ENCODE data around the gene EPHB3. TPM values are rescaled to one million over a fixed set of nuclear protein-coding genes. Genes with fewer than 3 reads are reported as not detected.

EPHB3 gene
- not detected in 2 replicates for total RNA-seq (2013; cell fraction: nucleolus; rRNA removed)
- total RNA-seq (2014; rRNA removed) (not detected in 2 replicates), total RNA-seq (2014; rRNA removed; fragmentation: Illumina TruSeq; extraction: Trizol) (not detected in 2 replicates), total RNA-seq (2021) (0.13 TPM in 1 of 2 replicates, not detected in the other), polyA plus RNA-seq (2011; rRNA removed) (not detected in 2 replicates), polyA plus RNA-seq (2014; fragmentation: Illumina TruSeq; extraction: Trizol) (not detected in 2 replicates), polyA plus RNA-seq (2014; fragmentation: Nextera tagmentation; extraction: Ambion mirVana) (not detected), polyA plus RNA-seq (2014; rRNA removed) (not detected in 2 replicates), polyA plus RNA-seq (2016; fragmentation: Nextera tagmentation; extraction: Ambion mirVana) (under 1 TPM in 1 of 2 experiments, not detected in 1; 0.09 TPM), polyA minus RNA-seq (2011; rRNA and poly(A)+ RNA removed) (not detected in 2 replicates), Bru-seq, nascent RNA (percentile 10 among the genes with signal in this experiment), BruChase-seq, experiment 1, labeled RNA remaining after a 6-hour chase (percentile 5 among the genes with signal in this experiment), BruChase-seq, experiment 2, labeled RNA remaining after a 2-hour chase (percentile 16 among the genes with signal in this experiment)
- not detected for polyA plus RNA-seq (2011; ENCODE audit: low read depth)
- polyA plus RNA-seq (2011; cell fraction: cytosol; rRNA removed), result 0.01 TPM in 1 of 2 replicates, not detected in the other
- polyA plus RNA-seq (2011; cell fraction: nucleus; rRNA removed), result 0.03 and 0.15 TPM in 2 replicates
- 0.03 and 0.14 TPM in 2 replicates for polyA plus RNA-seq (2012)
- not detected in 2 replicates for polyA minus RNA-seq (2011; cell fraction: cytosol; rRNA and poly(A)+ RNA removed)
- not detected in 2 replicates for polyA minus RNA-seq (2011; cell fraction: nucleus; rRNA and poly(A)+ RNA removed)
- long read RNA-seq, experiment 1, partial matches to known transcripts, result 0 of 1 reads
- long read RNA-seq, experiment 1, other reads (novel, unspliced or antisense), result 1 of 1 reads
- long read RNA-seq, experiment 2, result 0 reads

DNA sequence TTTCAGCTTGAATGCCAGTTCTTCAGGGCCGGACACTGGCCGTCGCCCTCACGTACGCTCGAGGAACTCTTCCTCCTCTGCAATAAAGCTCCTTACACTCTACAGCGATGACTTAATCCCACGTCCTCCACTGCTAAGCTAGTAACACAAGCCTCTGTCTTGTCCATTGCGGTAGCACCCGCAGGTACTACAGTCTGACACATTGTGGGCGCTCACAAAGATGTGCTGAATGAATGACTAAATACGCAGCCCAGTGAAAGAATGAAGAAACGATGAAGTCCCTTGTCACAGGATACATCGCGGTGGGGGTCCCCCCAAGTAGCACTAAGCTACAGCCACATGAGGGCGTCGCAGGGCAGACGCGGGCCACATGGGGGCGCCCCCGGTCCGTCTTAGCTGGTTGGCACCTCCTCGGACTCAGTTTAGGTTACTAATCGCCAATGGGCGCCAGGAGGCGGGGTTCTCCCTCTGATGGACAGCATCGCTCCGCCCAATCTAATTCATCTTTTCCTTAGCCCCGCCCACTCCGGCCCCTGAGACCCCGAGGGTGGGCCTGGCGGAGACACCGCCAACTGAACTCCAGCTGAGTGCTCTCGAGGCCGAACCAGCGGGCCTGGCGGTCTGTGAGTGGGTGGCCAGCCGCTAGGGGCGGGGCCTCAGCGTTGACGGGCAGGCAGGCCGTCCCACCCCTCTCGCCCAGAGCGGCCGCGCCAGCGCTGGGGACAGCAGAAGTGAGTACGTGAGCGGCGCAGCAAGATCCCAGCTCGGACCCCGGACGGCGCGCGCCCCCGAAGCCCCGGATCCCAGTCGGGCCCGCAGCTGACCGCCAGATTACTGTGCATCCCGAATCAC is at the start of gene EPHB3:
Gene EPHB3 (plus strand): TSS at position 725 of the 852 bp plus-strand sequence. CDS start 451 bp downstream, outside the sequence.
- ChIA-PET SMC1A (ENCODE audit: uncharacterized antibody, unreplicated experiment) (interaction anchor here (0.7 to 1.7 kb wide), 11 partner anchors 10 to 270 kb away, joined by 3 to 9 read pairs (median 3); no protein-coding TSS in a partner anchor), CTCF (interaction anchor here (0.6 to 1.9 kb wide), 25 partner anchors 11 to 936 kb away, joined by 3 to 20 read pairs (median 3); no protein-coding TSS in a partner anchor), RAD21 (ENCODE audit: unreplicated experiment) (interaction anchor here (0.7 to 1.2 kb wide), 15 partner anchors 97 to 759 kb away, joined by 3 to 7 read pairs (median 3); no protein-coding TSS in a partner anchor), POLR2A (interaction anchor here (0.9 kb wide), 1 partner anchor 217 kb away, joined by 3 read pairs; no protein-coding TSS in a partner anchor)
- Histone ChIP-seq H3K79me2 (ENCODE audit: control insufficient read depth, insufficient read depth, low read length) (no peaks in the 10 kb centered on the region), H3K9ac (ENCODE audit: control insufficient read depth, insufficient read depth, low read length) (no peak within 1 kb of the TSS), H3K4me1 (ENCODE audit: control insufficient read depth, insufficient read depth, low read length) (peaks cover 8% of the 10 kb centered on the region; the same call in 1 of the 2 replicates), H3K27me3 (replicated peaks in 1 of 2; ENCODE audit: control insufficient read depth in 2 of 2, insufficient read depth in 2 of 2, low read length in 1 of 2) (peaks cover 8 to 18% of the 10 kb centered on the region in 2 experiments), H3K27ac (ENCODE audit: control insufficient read depth, insufficient read depth) (no peak within 1 kb of the TSS), H2AFZ (ENCODE audit: control insufficient read depth, low read depth, low read length) (peak within 1 kb of the TSS; percentile 28), H3K4me2 (ENCODE audit: control insufficient read depth, insufficient read depth) (peak within 1 kb of the TSS; percentile 68), H4K20me1 (ENCODE audit: control insufficient read depth, insufficient read depth) (no peaks in the 10 kb centered on the region), H3K36me3 (ENCODE audit: control insufficient read depth in 2 of 2, insufficient read depth in 2 of 2, low read length in 1 of 2) (no peaks in the 10 kb centered on the region), H3K4me3 (no peak within 1 kb of the TSS), H3K9me3 (replicated peaks; ENCODE audit: control insufficient read depth, insufficient read depth, low read length) (no peaks in the 10 kb centered on the region)
- FAIRE-seq, result peak; percentile 84
- in situ Hi-C loops (cut with MboI), result no loop called here
- WGBS (ENCODE audit: insufficient coverage, insufficient replicate concordance, low lambda C conversion rate, missing lambda C conversion rate), result 3% methylated on average over 54 of the region's 62 CpGs
- DNase-seq (ENCODE audit: low read depth, low spot score), result peak; percentile 34
- ATAC-seq, result peak; percentile 96
- no TSS peak for BruUV-seq (replicated peaks)
- intact Hi-C loops (cut with micrococcal nuclease; ENCODE audit: unreplicated experiment), result loop anchor here (1.0 kb wide), 3 partner anchors 166 to 242 kb away; no protein-coding TSS in a partner anchor
- TF ChIP-seq NBN (IDR thresholded peaks at IDR 0.05), result no peak
- no peak for TF ChIP-seq EGR1 (IDR thresholded peaks at IDR 0.05; ENCODE audit: borderline replicate concordance in 1 of 2, low read depth in 2 of 2, low read length in 2 of 2)
- TF ChIP-seq ZNF217 (IDR thresholded peaks at IDR 0.05), result no peak
- no peak for TF ChIP-seq FOS (IDR thresholded peaks at IDR 0.05; ENCODE audit: borderline replicate concordance, extremely low read depth, insufficient read length)
- TF ChIP-seq SMC3 (IDR thresholded peaks at IDR 0.05; ENCODE audit: borderline replicate concordance, low read length), result peak; percentile 98
- TF ChIP-seq ZBTB33 (IDR thresholded peaks at IDR 0.05), result no peak
- TF ChIP-seq SP1 (IDR thresholded peaks at IDR 0.05; ENCODE audit: low read depth, low read length), result peak; percentile 82
- no peak for TF ChIP-seq MEF2B (IDR thresholded peaks at IDR 0.05; ENCODE audit: partially characterized antibody, poor library complexity, severe bottlenecking)
- TF ChIP-seq, protein P1, sequence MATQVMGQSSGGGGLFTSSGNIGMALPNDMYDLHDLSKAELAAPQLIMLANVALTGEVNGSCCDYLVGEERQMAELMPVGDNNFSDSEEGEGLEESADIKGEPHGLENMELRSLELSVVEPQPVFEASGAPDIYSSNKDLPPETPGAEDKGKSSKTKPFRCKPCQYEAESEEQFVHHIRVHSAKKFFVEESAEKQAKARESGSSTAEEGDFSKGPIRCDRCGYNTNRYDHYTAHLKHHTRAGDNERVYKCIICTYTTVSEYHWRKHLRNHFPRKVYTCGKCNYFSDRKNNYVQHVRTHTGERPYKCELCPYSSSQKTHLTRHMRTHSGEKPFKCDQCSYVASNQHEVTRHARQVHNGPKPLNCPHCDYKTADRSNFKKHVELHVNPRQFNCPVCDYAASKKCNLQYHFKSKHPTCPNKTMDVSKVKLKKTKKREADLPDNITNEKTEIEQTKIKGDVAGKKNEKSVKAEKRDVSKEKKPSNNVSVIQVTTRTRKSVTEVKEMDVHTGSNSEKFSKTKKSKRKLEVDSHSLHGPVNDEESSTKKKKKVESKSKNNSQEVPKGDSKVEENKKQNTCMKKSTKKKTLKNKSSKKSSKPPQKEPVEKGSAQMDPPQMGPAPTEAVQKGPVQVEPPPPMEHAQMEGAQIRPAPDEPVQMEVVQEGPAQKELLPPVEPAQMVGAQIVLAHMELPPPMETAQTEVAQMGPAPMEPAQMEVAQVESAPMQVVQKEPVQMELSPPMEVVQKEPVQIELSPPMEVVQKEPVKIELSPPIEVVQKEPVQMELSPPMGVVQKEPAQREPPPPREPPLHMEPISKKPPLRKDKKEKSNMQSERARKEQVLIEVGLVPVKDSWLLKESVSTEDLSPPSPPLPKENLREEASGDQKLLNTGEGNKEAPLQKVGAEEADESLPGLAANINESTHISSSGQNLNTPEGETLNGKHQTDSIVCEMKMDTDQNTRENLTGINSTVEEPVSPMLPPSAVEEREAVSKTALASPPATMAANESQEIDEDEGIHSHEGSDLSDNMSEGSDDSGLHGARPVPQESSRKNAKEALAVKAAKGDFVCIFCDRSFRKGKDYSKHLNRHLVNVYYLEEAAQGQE (IDR thresholded peaks at IDR 0.05; ENCODE audit: low read depth, low read length), result no peak
- no peak for TF ChIP-seq TCF7 (IDR thresholded peaks at IDR 0.05; ENCODE audit: borderline replicate concordance)
- TF ChIP-seq ETV6 (conservative IDR thresholded peaks at IDR 0.05 in 1 of 2, IDR thresholded peaks at IDR 0.05 in 1 of 2; ENCODE audit: borderline replicate concordance in 1 of 2, low read depth in 1 of 2), result no peak
- TF ChIP-seq FOXK2 (IDR thresholded peaks at IDR 0.05), result no peak
- TF ChIP-seq NFYB (IDR thresholded peaks at IDR 0.05; ENCODE audit: insufficient read depth, low read depth, low read length), result peak; percentile 59; the same call in 1 of the 2 replicates

All from GM12878 (cell line).